Trophoblast cell (in vitro differentiated cells and primary cell): ENCODE data around the gene TAF11L4.
"Not testable (repeated sequence)": the region's sequence is repeated elsewhere in the genome, so short reads cannot be mapped to it uniquely, and the experiment has no call there.

Experiments
- DNase-seq, 2 donors: peaks; one replicate each; pipeline ENCODE4 v3.0.0-alpha.2; 2016
- H2AFZ ChIP-seq: 2 replicates; pipeline ENCODE4 v1.6.1; 2013; ENCODE audit warnings: low read length, moderate library complexity, mild to moderate bottlenecking; ENCODE audit not compliant: insufficient read depth, poor library complexity
- H2AK5ac ChIP-seq: 2 replicates; pipeline ENCODE4 v1.6.1; 2013; ENCODE audit warnings: mild to moderate bottlenecking, low read length
- H2BK120ac ChIP-seq: 2 replicates; pipeline ENCODE4 v1.6.1; 2013; ENCODE audit warnings: low read length, mild to moderate bottlenecking, moderate library complexity; ENCODE audit not compliant: insufficient read depth, poor library complexity
- H2BK12ac ChIP-seq: 2 replicates; pipeline ENCODE4 v1.6.1; 2013; ENCODE audit warnings: mild to moderate bottlenecking, low read length, moderate library complexity
- H2BK5ac ChIP-seq: 2 replicates; pipeline ENCODE4 v1.6.1; 2013; ENCODE audit warnings: low read length, low read depth, moderate library complexity, mild to moderate bottlenecking; ENCODE audit not compliant: poor library complexity
- H3K14ac ChIP-seq: 2 replicates; pipeline ENCODE4 v1.6.1; 2013; ENCODE audit warnings: mild to moderate bottlenecking, low read length
- H3K18ac ChIP-seq: 2 replicates; pipeline ENCODE4 v1.6.1; 2013; ENCODE audit warnings: mild to moderate bottlenecking, low read length
- H3K23ac ChIP-seq: 2 replicates; pipeline ENCODE4 v1.6.1; 2013; ENCODE audit warnings: low read length
- H3K27ac ChIP-seq: 2 replicates; pipeline ENCODE4 v1.5.1; 2013; ENCODE audit warnings: low read depth, mild to moderate bottlenecking, inconsistent platforms, low read length, moderate library complexity
- H3K27me3 ChIP-seq: 2 replicates; pipeline ENCODE4 v1.6.1; 2013; ENCODE audit warnings: inconsistent platforms, mild to moderate bottlenecking, low read length, moderate library complexity; ENCODE audit not compliant: insufficient read depth
- H3K36me3 ChIP-seq, 2 experiments: 1 replicate in 1 of 2; 2 replicates in 1 of 2; pipeline ENCODE4 v1.6.1; 2013; ENCODE audit warnings: low read length in 2 of 2, mild to moderate bottlenecking in 2 of 2, moderate library complexity in 1 of 2; ENCODE audit not compliant: insufficient read depth in 2 of 2, control insufficient read depth in 1 of 2
- H3K4ac ChIP-seq: 2 replicates; pipeline ENCODE4 v1.6.1; 2013; ENCODE audit warnings: low read depth, mild to moderate bottlenecking, low read length, moderate library complexity
- H3K4me1 ChIP-seq, 2 experiments: 1 replicate in 1 of 2; 2 replicates in 1 of 2; pipeline ENCODE4 v1.6.1; 2013; ENCODE audit warnings: low read length in 2 of 2, mild to moderate bottlenecking in 2 of 2, moderate library complexity in 1 of 2; ENCODE audit not compliant: insufficient read depth in 2 of 2, control insufficient read depth in 1 of 2
- H3K4me2 ChIP-seq: 2 replicates; pipeline ENCODE4 v1.6.1; 2013; ENCODE audit warnings: inconsistent platforms, mild to moderate bottlenecking, low read length, moderate library complexity
- H3K4me3 ChIP-seq: 2 replicates; pipeline ENCODE4 v1.5.1; 2013; ENCODE audit warnings: mild to moderate bottlenecking, low read depth, low read length, inconsistent platforms
- H3K79me1 ChIP-seq: one replicate; pipeline ENCODE4 v1.6.1; 2013; ENCODE audit warnings: low read length
- H3K79me2 ChIP-seq: 2 replicates; pipeline ENCODE4 v1.6.1; 2013; ENCODE audit warnings: low read length, mild to moderate bottlenecking; ENCODE audit not compliant: control insufficient read depth, insufficient read depth, poor library complexity
- H3K9ac ChIP-seq: 2 replicates; pipeline ENCODE4 v1.6.1; 2013; ENCODE audit warnings: mild to moderate bottlenecking, low read length
- H3K9me3 ChIP-seq: 2 replicates; pipeline ENCODE4 v1.6.1; 2013; ENCODE audit warnings: low read depth, mild to moderate bottlenecking, control low read depth, inconsistent platforms, low read length; ENCODE audit not compliant: insufficient read depth
- H4K12ac ChIP-seq: 2 replicates; pipeline ENCODE4 v1.6.1; 2013; ENCODE audit warnings: low read depth, mild to moderate bottlenecking, low read length, moderate library complexity
- H4K8ac ChIP-seq: 2 replicates; pipeline ENCODE4 v1.6.1; 2013; ENCODE audit warnings: low read depth, mild to moderate bottlenecking, low read length, moderate library complexity
- H4K91ac ChIP-seq: one replicate; pipeline ENCODE4 v1.6.1; 2013; ENCODE audit warnings: low read depth, mild to moderate bottlenecking, low read length, moderate library complexity
- WGBS: extraction: QIAGEN DNeasy Blood & Tissue Kit; methylation state at CpG from one replicate; pipeline ENCODE4 v1.1.7; 2013; ENCODE audit warnings: missing lambda C conversion rate; ENCODE audit not compliant: insufficient read length, insufficient coverage; ENCODE audit errors: extremely low coverage; 5-methylcytosine and 5-hydroxymethylcytosine counted together

Gene TAF11L4

DNA sequence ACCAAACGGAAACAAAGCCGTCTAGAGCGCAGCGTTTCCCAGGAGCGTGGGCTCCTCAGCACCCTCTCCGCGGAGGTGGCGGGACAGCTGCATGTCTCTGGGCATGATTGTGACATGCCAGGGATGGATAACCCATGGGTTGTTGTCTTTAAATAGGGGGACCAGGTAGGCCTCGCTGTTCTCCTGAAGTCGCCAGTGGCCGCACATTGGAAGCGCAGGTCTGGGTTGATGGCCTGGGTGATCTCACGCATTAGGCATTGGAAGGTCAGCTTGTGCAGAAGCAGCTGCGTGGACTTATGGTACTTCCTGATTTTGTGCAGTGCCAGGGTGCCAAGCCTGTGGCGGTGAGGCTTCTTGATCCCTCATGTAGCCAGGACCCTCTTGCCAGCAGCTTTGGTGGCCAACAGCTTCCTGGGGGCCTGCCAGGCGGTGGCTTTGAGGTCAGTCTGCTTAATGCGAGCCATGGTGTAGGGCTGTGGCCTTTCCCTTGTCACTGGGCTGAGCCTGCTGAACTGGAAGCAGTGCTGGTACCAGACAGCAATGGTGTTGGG lies 9.8 kb upstream of the TAF11L4 start:
- Histone ChIP-seq H3K4ac (no peak overlapping the region), H3K79me2 (no peaks in the 10 kb centered on the region), H2AK5ac (no peak overlapping the region), H3K36me3 (no peaks in the 10 kb centered on the region), H3K4me2 (no peak overlapping the region), H2BK5ac (no peak overlapping the region), H4K91ac (no peak overlapping the region), H2BK120ac (no peak overlapping the region), H3K18ac (no peak overlapping the region), H4K12ac (no peak overlapping the region), H3K4me1 (no peaks in the 10 kb centered on the region), H4K8ac (no peak overlapping the region), H3K14ac (no peak overlapping the region), H3K79me1 (no peaks in the 10 kb centered on the region), H2AFZ (no peak overlapping the region), H3K23ac (no peak overlapping the region), H3K27me3 (no peaks in the 10 kb centered on the region), H2BK12ac (no peak overlapping the region), H3K4me3 (no peak overlapping the region), H3K9me3 (no peaks in the 10 kb centered on the region), H3K27ac (no peak overlapping the region), H3K9ac (no peak overlapping the region)
- WGBS, result no CpG with 5 or more reads among the region's 17 CpGs
- DNase-seq, result no peak

- H3K27me3 ChIP-seq, H3K9ac ChIP-seq, H3K4ac ChIP-seq, H4K91ac ChIP-seq, H3K4me1 ChIP-seq, H2BK5ac ChIP-seq, H3K23ac ChIP-seq, H3K27ac ChIP-seq, H3K79me2 ChIP-seq, H3K14ac ChIP-seq, H3K18ac ChIP-seq, H3K79me1 ChIP-seq, H3K9me3 ChIP-seq, H3K4me2 ChIP-seq, H4K12ac ChIP-seq, H2BK12ac ChIP-seq, H2AK5ac ChIP-seq, H3K4me3 ChIP-seq, H2BK120ac ChIP-seq, H4K8ac ChIP-seq, H2AFZ ChIP-seq, H3K36me3 ChIP-seq, DNase-seq: not testable (repeated sequence)
- WGBS, result no CpG with 5 or more reads among the region's 12 CpGs
Observed at GRCh38 chr5:17517526-17517925, 4.1 kb upstream of the TAF11L4 start.

GRCh38 chr5:17518067-17518466 lies 3.5 kb upstream of the TAF11L4 start, which contains the start of gene TAF11L3:
TAF11L3 (plus strand) TSS chr5:17518367.
- H3K4me2 ChIP-seq, H2BK120ac ChIP-seq, H2BK5ac ChIP-seq, H3K27me3 ChIP-seq, H4K12ac ChIP-seq, H3K4me1 ChIP-seq, H3K14ac ChIP-seq, H3K79me2 ChIP-seq, H3K36me3 ChIP-seq, H4K8ac ChIP-seq, H3K9me3 ChIP-seq, H3K23ac ChIP-seq, H2BK12ac ChIP-seq, H3K79me1 ChIP-seq, H2AK5ac ChIP-seq, H3K27ac ChIP-seq, H3K18ac ChIP-seq, DNase-seq, H3K9ac ChIP-seq, H4K91ac ChIP-seq, H2AFZ ChIP-seq, H3K4me3 ChIP-seq, H3K4ac ChIP-seq: not testable (repeated sequence)
- WGBS, result no CpG with 5 or more reads among the region's 15 CpGs

GRCh38 chr5:17519508-17519907 lies 2.1 kb upstream of the TAF11L4 start:
- H2AK5ac ChIP-seq, H3K4me3 ChIP-seq, H3K23ac ChIP-seq, H3K79me2 ChIP-seq, H3K27me3 ChIP-seq, H2BK120ac ChIP-seq, H3K36me3 ChIP-seq, H2AFZ ChIP-seq, H4K91ac ChIP-seq, H4K8ac ChIP-seq, H3K4me1 ChIP-seq, H3K9me3 ChIP-seq, H4K12ac ChIP-seq, H3K18ac ChIP-seq, H3K79me1 ChIP-seq, H3K14ac ChIP-seq, H2BK12ac ChIP-seq, H3K9ac ChIP-seq, H2BK5ac ChIP-seq, H3K4ac ChIP-seq, DNase-seq, H3K27ac ChIP-seq, H3K4me2 ChIP-seq: not testable (repeated sequence)
- WGBS, result no CpG with 5 or more reads among the region's 14 CpGs
